Measurements from ENCODE around the gene SCN2B. TPM values are rescaled to one million over a fixed set of nuclear protein-coding genes. Genes with fewer than 3 reads are reported as not detected.

Gene SCN2B
- total RNA-seq, 1 donor from 2014 or later, result 2.8 TPM

GRCh38 chr11:118133816-118134215 is 42.6 kb downstream of the SCN2B start:
- Mint-ChIP-seq H3K4me1 (ENCODE audit: unreplicated experiment) (peaks cover 5% of the 10 kb centered on the region), H3K27ac (no peak overlapping the region), H3K9me3 (no peaks in the 10 kb centered on the region), H3K4me3 (no peak overlapping the region), H3K27me3 (peaks cover 30% of the 10 kb centered on the region), H3K36me3 (no peaks in the 10 kb centered on the region)
- no peak for DNase-seq (ENCODE audit: extremely low spot score, unreplicated experiment)
- no peak for TF ChIP-seq CTCF (conservative IDR thresholded peaks at IDR 0.05)

GRCh38 chr11:118132385-118133151 is 43.9 kb downstream of the SCN2B start:
- DNase-seq (ENCODE audit: extremely low spot score, unreplicated experiment), result no peak
- Mint-ChIP-seq H3K27ac (no peak overlapping the region), H3K4me1 (ENCODE audit: unreplicated experiment) (peaks cover 5% of the 10 kb centered on the region), H3K27me3 (peaks cover 18% of the 10 kb centered on the region), H3K4me3 (no peak overlapping the region), H3K9me3 (no peaks in the 10 kb centered on the region), H3K36me3 (no peaks in the 10 kb centered on the region)
- no peak for TF ChIP-seq CTCF (conservative IDR thresholded peaks at IDR 0.05)

GRCh38 chr11:118129471-118130172 is 46.8 kb downstream of the SCN2B start:
- no peaks in the 10 kb centered on the region for H3K9me3 Mint-ChIP-seq
- DNase-seq (ENCODE audit: extremely low spot score, unreplicated experiment), result no peak
- peaks cover 9% of the 10 kb centered on the region for H3K27me3 Mint-ChIP-seq
- peaks cover 5% of the 10 kb centered on the region for H3K4me1 Mint-ChIP-seq (ENCODE audit: unreplicated experiment)
- no peak overlapping the region for H3K27ac Mint-ChIP-seq
- no peak for TF ChIP-seq CTCF (conservative IDR thresholded peaks at IDR 0.05)
- no peak overlapping the region for H3K4me3 Mint-ChIP-seq
- no peaks in the 10 kb centered on the region for H3K36me3 Mint-ChIP-seq

- no peak for DNase-seq (ENCODE audit: extremely low spot score, unreplicated experiment)
- Mint-ChIP-seq H3K27me3 (peaks cover 2% of the 10 kb centered on the region), H3K36me3 (no peaks in the 10 kb centered on the region), H3K4me1 (ENCODE audit: unreplicated experiment) (peaks cover 5% of the 10 kb centered on the region), H3K9me3 (no peaks in the 10 kb centered on the region), H3K27ac (no peak overlapping the region), H3K4me3 (no peak overlapping the region)
- no peak for TF ChIP-seq CTCF (conservative IDR thresholded peaks at IDR 0.05)
Measured at GRCh38 chr11:118128721-118129470, 47.5 kb downstream of the SCN2B start.

GRCh38 chr11:118128310-118128709 is 48.1 kb downstream of the SCN2B start:
- no peak overlapping the region for H3K4me3 Mint-ChIP-seq
- H3K27ac Mint-ChIP-seq, result no peak overlapping the region
- H3K27me3 Mint-ChIP-seq, result no peaks in the 10 kb centered on the region
- peaks cover 5% of the 10 kb centered on the region for H3K4me1 Mint-ChIP-seq (ENCODE audit: unreplicated experiment)
- no peak for DNase-seq (ENCODE audit: extremely low spot score, unreplicated experiment)
- H3K36me3 Mint-ChIP-seq, result no peaks in the 10 kb centered on the region
- TF ChIP-seq CTCF (conservative IDR thresholded peaks at IDR 0.05), result no peak
- H3K9me3 Mint-ChIP-seq, result no peaks in the 10 kb centered on the region

All from type B pancreatic cell (in vitro differentiated cells).